ENCODE measurements around the gene ABCA5.
"Not testable (repeated sequence)": the region's sequence is repeated elsewhere in the genome, so short reads cannot be mapped to it uniquely, and the experiment has no call there.

ABCA5 gene

GRCh38 chr17:69325518-69326376, 1.2 kb downstream of the ABCA5 start:
- DNase-seq: no peak

- no peak for DNase-seq
Measured at GRCh38 chr17:69323806-69324205, 3.1 kb downstream of the ABCA5 start.

- no peak for DNase-seq
Measured at GRCh38 chr17:69320908-69321238, 6.1 kb downstream of the ABCA5 start.

- no peak for DNase-seq
Measured at GRCh38 chr17:69320210-69320907, 6.6 kb downstream of the ABCA5 start.

GRCh38 chr17:69317625-69318024, 9.3 kb downstream of the ABCA5 start:
- DNase-seq: no peak

GRCh38 chr17:69314246-69315065, 12.5 kb downstream of the ABCA5 start:
- no peak for DNase-seq

- no peak for DNase-seq
Measured at GRCh38 chr17:69305177-69305576, 21.8 kb downstream of the ABCA5 start.

GRCh38 chr17:69302682-69303081, 24.3 kb downstream of the ABCA5 start:
- DNase-seq: no peak

GRCh38 chr17:69300222-69300621, 26.7 kb downstream of the ABCA5 start:
- no peak for DNase-seq

GRCh38 chr17:69298120-69298722, 28.7 kb downstream of the ABCA5 start:
- not testable (repeated sequence) for DNase-seq

- DNase-seq: no peak
Measured at GRCh38 chr17:69287168-69287567, 39.8 kb downstream of the ABCA5 start.

- no peak for DNase-seq
Measured at GRCh38 chr17:69286257-69286656, 40.7 kb downstream of the ABCA5 start.

GRCh38 chr17:69284646-69285045, 42.3 kb downstream of the ABCA5 start:
- no peak for DNase-seq

- DNase-seq: no peak
Measured at GRCh38 chr17:69282002-69282401, 44.9 kb downstream of the ABCA5 start.

GRCh38 chr17:69276279-69276678, 50.7 kb downstream of the ABCA5 start:
- DNase-seq: not testable (repeated sequence)

GRCh38 chr17:69275751-69276150, 51.2 kb downstream of the ABCA5 start:
- DNase-seq: no peak

GRCh38 chr17:69271023-69271422, 55.9 kb downstream of the ABCA5 start:
- DNase-seq: no peak

- DNase-seq: no peak
Measured at GRCh38 chr17:69269131-69269998, 57.6 kb downstream of the ABCA5 start.

- no peak for DNase-seq
Measured at GRCh38 chr17:69268543-69269014, 58.4 kb downstream of the ABCA5 start.

GRCh38 chr17:69267219-69267618, 59.7 kb downstream of the ABCA5 start:
- DNase-seq: no peak

- DNase-seq: no peak
Measured at GRCh38 chr17:69265873-69266272, 61.1 kb downstream of the ABCA5 start.

GRCh38 chr17:69254187-69254586, 72.7 kb downstream of the ABCA5 start:
- no peak for DNase-seq
